ENCODE data around the gene POLR2C. TPM values are rescaled to one million over a fixed set of nuclear protein-coding genes. Genes with fewer than 3 reads are reported as not detected.

POLR2C gene
- total and polyA plus RNA-seq, 2 of the 13 experiments (the other 11 are each of a cell fraction or from before 2014, with no cell fraction given) = 104 to 216 TPM

GRCh38 chr16:57447186-57447962, 15.1 kb upstream of the POLR2C start, which contains the start of the genes CIAPIN1 and COQ9 (continued):
- TF ChIP-seq PREB (CRISPR knock-in tag; IDR thresholded peaks at IDR 0.05) (no peak), TARDBP (CRISPR knock-in tag; IDR thresholded peaks at IDR 0.05) (peak; percentile 94), HNF4A (CRISPR knock-in tag; IDR thresholded peaks at IDR 0.05) (0 out of 2 replicates have a peak, but pooled peaks have one; percentile 7), ZNF678 (CRISPR knock-in tag; IDR thresholded peaks at IDR 0.05) (0 out of 2 replicates have a peak, but pooled peaks have one; percentile 48), ARNT2 (CRISPR knock-in tag; IDR thresholded peaks at IDR 0.05; ENCODE audit: low read depth) (peak; percentile 100), DNMT3B (CRISPR knock-in tag; conservative IDR thresholded peaks at IDR 0.05) (0 out of 2 replicates have a peak, but pooled peaks have one; percentile 10), PTBP1 (IDR thresholded peaks at IDR 0.05; ENCODE audit: low read depth, low read length, poor library complexity, severe bottlenecking) (no peak), BRCA1 (CRISPR knock-in tag; IDR thresholded peaks at IDR 0.05) (peak; percentile 11; the same call in 1 of the 2 replicates), PPARG (CRISPR knock-in tag; conservative IDR thresholded peaks at IDR 0.05) (peak; percentile 73), CEBPB (IDR thresholded peaks at IDR 0.05; ENCODE audit: borderline replicate concordance, low read depth, low read length) (no peak), ZBTB20 (CRISPR knock-in tag; IDR thresholded peaks at IDR 0.05; ENCODE audit: borderline replicate concordance, low read depth) (peak; percentile 70), ZNF839 (CRISPR knock-in tag; IDR thresholded peaks at IDR 0.05; ENCODE audit: borderline replicate concordance) (peak; percentile 94; the same call in 1 of the 2 replicates), MZF1 (CRISPR knock-in tag; IDR thresholded peaks at IDR 0.05; ENCODE audit: borderline replicate concordance) (no peak), ZNF605 (CRISPR knock-in tag; IDR thresholded peaks at IDR 0.05) (peak; percentile 99), MED1 (CRISPR knock-in tag; IDR thresholded peaks at IDR 0.05) (peak; percentile 79), BCL6 (CRISPR knock-in tag; IDR thresholded peaks at IDR 0.05) (0 out of 2 replicates have a peak, but pooled peaks have one; percentile 41), ZBTB25 (CRISPR knock-in tag; IDR thresholded peaks at IDR 0.05) (peak; percentile 90), GTF2F1 (IDR thresholded peaks at IDR 0.05; ENCODE audit: low read length) (no peak), SRF (IDR thresholded peaks at IDR 0.05; ENCODE audit: low read depth, low read length) (no peak)
- TF ChIP-seq, protein P1, sequence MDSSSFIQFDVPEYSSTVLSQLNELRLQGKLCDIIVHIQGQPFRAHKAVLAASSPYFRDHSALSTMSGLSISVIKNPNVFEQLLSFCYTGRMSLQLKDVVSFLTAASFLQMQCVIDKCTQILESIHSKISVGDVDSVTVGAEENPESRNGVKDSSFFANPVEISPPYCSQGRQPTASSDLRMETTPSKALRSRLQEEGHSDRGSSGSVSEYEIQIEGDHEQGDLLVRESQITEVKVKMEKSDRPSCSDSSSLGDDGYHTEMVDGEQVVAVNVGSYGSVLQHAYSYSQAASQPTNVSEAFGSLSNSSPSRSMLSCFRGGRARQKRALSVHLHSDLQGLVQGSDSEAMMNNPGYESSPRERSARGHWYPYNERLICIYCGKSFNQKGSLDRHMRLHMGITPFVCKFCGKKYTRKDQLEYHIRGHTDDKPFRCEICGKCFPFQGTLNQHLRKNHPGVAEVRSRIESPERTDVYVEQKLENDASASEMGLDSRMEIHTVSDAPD (CRISPR knock-in tag; IDR thresholded peaks at IDR 0.05) = no peak; the same call in 1 of the 2 replicates
- TF ChIP-seq, protein P2, sequence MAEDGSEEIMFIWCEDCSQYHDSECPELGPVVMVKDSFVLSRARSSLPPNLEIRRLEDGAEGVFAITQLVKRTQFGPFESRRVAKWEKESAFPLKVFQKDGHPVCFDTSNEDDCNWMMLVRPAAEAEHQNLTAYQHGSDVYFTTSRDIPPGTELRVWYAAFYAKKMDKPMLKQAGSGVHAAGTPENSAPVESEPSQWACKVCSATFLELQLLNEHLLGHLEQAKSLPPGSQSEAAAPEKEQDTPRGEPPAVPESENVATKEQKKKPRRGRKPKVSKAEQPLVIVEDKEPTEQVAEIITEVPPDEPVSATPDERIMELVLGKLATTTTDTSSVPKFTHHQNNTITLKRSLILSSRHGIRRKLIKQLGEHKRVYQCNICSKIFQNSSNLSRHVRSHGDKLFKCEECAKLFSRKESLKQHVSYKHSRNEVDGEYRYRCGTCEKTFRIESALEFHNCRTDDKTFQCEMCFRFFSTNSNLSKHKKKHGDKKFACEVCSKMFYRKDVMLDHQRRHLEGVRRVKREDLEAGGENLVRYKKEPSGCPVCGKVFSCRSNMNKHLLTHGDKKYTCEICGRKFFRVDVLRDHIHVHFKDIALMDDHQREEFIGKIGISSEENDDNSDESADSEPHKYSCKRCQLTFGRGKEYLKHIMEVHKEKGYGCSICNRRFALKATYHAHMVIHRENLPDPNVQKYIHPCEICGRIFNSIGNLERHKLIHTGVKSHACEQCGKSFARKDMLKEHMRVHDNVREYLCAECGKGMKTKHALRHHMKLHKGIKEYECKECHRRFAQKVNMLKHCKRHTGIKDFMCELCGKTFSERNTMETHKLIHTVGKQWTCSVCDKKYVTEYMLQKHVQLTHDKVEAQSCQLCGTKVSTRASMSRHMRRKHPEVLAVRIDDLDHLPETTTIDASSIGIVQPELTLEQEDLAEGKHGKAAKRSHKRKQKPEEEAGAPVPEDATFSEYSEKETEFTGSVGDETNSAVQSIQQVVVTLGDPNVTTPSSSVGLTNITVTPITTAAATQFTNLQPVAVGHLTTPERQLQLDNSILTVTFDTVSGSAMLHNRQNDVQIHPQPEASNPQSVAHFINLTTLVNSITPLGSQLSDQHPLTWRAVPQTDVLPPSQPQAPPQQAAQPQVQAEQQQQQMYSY (CRISPR knock-in tag; IDR thresholded peaks at IDR 0.05) = peak; percentile 56; the same call in 1 of the 2 replicates
